CD4-positive, alpha-beta T cell (primary cell): Measurements from ENCODE around the gene GPR107. TPM values are rescaled to one million over a fixed set of nuclear protein-coding genes. Genes with fewer than 3 reads are reported as not detected.

ENCODE experiments used
- ATAC-seq: fragments of 200-7000 bp; cut with Tn5 transposase; one replicate; pipeline ENCODE4 v1.10.0; 2022; ENCODE audit warnings: mild to moderate bottlenecking; ENCODE audit not compliant: poor library complexity
- CTCF ChIA-PET: fragments of 350-600 bp; sonication (Branson Sonifier 250); formaldehyde crosslinking; loops from one replicate; lab custom pipeline; 2021; ENCODE audit warnings: antibody characterized with exemption, inconsistent platforms; lab: Charles Lee
- POLR2A ChIA-PET: fragments of 350-600 bp; sonication (Branson Sonifier 250); formaldehyde crosslinking; loops from one replicate; lab custom pipeline; 2021; ENCODE audit warnings: antibody characterized with exemption, inconsistent platforms; lab: Charles Lee
- DNase-seq, 14 experiments: peaks; one replicate each; pipeline ENCODE4 v3.0.0-alpha.2; 2013 to 2020; ENCODE audit warnings: mixed read lengths in 2 of 14
- H3K27ac ChIP-seq, 2 donors: one replicate each; pipeline versions ENCODE4 v1.5.1 to v1.7.0; 2013; ENCODE audit warnings: low read length in 2 of 2, low read depth in 1 of 2, mild to moderate bottlenecking in 1 of 2
- H3K27me3 ChIP-seq, 2 experiments: 1 replicate in 1 of 2; 2 replicates in 1 of 2; pipeline versions ENCODE4 v1.6.1 to v1.7.0; 2013; ENCODE audit warnings: low read length in 2 of 2, control low read depth in 1 of 2, mild to moderate bottlenecking in 1 of 2, moderate library complexity in 1 of 2; ENCODE audit not compliant: insufficient read depth in 2 of 2, control insufficient read depth in 1 of 2
- H3K36me3 ChIP-seq: one replicate; pipeline ENCODE4 v1.6.1; 2013; ENCODE audit warnings: low read length, control low read depth; ENCODE audit not compliant: insufficient read depth
- H3K4me1 ChIP-seq: one replicate; pipeline ENCODE4 v1.6.1; 2013; ENCODE audit warnings: low read length, control low read depth; ENCODE audit not compliant: insufficient read depth
- H3K4me3 ChIP-seq: one replicate; pipeline ENCODE4 v1.5.1; 2013; ENCODE audit warnings: mild to moderate bottlenecking, low read length, moderate library complexity
- H3K9me3 ChIP-seq, 2 experiments: 1 replicate in 1 of 2; 2 replicates in 1 of 2; pipeline versions ENCODE4 v1.6.1 to v1.7.0; 2013; ENCODE audit warnings: low read length in 2 of 2, mild to moderate bottlenecking in 2 of 2, control low read depth in 1 of 2, moderate library complexity in 1 of 2; ENCODE audit not compliant: control insufficient read depth in 1 of 2, insufficient read depth in 1 of 2
- H3K27ac Mint-ChIP-seq: one replicate; pipeline ENCODE4 v1.8.0; 2020; ENCODE audit warnings: mixed read lengths
- H3K27me3 Mint-ChIP-seq: one replicate; pipeline ENCODE4 v1.8.0; 2021; ENCODE audit warnings: mixed read lengths
- H3K36me3 Mint-ChIP-seq: one replicate; pipeline ENCODE4 v1.8.0; 2021; ENCODE audit warnings: low read depth, mixed read lengths
- H3K4me1 Mint-ChIP-seq: one replicate; pipeline ENCODE4 v1.8.0; 2021; ENCODE audit warnings: low read depth, mixed read lengths
- H3K4me3 Mint-ChIP-seq: one replicate; pipeline ENCODE4 v1.8.0; 2020; ENCODE audit warnings: mild to moderate bottlenecking, mixed read lengths
- H3K9me3 Mint-ChIP-seq: one replicate; pipeline ENCODE4 v1.8.0; 2020; ENCODE audit warnings: mixed read lengths
- intact Hi-C, 2 experiments: fragments of 100-400 bp; cut with DNase I in 1 of 2; cut with micrococcal nuclease in 1 of 2; formaldehyde crosslinking; loops; one replicate each; pipeline versions ENCODE4 v1.15.1 to v1.9.0; 2023 to 2025; cut with DNase I, micrococcal nuclease
- total RNA-seq, 174 experiments: library from RNA in 2 of 174; stranded (reverse) in 2 of 174; gene quantifications; one replicate each; pipeline ENCODE4 v1.2.3 and lab custom pipeline; 2021 to 2026
- TF ChIP-seq, protein P1 (sequence below): fragments of 200-600 bp; IDR thresholded peaks from one replicate; pipeline ENCODE4 v1.8.0; 2022; ENCODE audit warnings: antibody characterized with exemption, mild to moderate bottlenecking

GPR107 gene
- total RNA-seq, 2 experiments from 2014 or later = 18.9 to 19.2 TPM

DNA sequence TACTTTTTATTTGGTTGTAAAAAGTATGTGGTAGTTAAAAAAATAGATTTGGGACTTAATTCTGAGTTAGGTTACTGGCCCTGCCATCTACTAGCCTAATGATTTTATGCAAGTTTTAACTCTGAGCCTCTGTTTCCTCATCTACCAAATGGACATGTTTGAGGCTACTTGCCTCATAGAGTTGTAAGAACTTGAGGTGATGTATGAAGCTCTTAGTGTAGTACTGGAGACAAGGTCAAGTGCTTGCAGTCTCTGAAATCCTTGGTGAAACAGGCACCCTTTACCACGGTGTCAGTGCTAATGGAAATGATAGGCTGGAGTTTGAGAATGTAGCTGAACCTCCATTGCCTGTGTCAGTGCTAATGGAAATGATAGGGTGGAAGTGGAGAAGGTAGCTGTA is 15.3 kb downstream of the GPR107 start:
- CTCF ChIA-PET = interaction anchor here (1.5 kb wide), 1 partner anchor 38 kb away, joined by 3 read pairs; no protein-coding TSS in a partner anchor

DNA sequence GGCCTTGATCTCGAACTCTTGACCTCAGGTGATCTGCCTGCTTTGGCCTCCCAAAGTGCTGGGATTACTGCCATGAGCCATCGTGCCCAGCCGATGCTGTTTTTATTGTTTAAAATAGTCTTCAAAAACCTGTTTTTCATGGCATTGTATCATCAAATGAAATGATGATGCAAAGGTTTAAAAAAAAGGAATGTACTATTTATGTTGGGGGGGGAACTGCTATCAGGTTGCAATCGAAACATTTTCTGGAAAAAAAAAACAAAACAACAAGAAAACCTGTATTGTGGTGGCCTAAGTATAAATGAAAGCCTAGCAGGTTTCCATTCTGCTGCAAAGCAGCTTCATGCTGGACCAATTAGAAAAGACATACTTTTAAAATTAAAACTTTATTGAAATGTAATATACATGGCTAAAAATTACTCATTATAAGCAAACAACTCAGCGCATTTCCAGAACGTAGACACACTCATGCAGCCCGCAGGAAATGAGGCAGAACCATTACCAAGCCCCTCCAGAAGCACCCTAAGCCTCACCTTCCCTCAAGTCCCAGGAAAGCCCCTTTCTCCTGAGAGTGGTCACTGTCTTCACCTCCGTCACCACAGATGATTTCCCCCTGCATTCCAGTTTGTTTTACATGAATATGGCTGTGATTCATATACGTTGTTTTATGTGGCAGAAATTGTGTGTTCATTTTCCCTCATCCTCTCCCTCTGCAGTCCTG is 19.0 kb downstream of the GPR107 start:
- no peak overlapping the region for H3K27ac ChIP-seq
- H3K4me3 ChIP-seq = no peak overlapping the region
- peaks cover 35% of the 10 kb centered on the region for H3K4me1 Mint-ChIP-seq
- H3K27ac Mint-ChIP-seq = no peak overlapping the region
- H3K9me3 Mint-ChIP-seq = no peaks in the 10 kb centered on the region
- intact Hi-C loops = no loop called here
- H3K9me3 ChIP-seq = no peaks in the 10 kb centered on the region
- ATAC-seq = no peak
- H3K36me3 Mint-ChIP-seq = peaks cover 14% of the 10 kb centered on the region
- DNase-seq = peak in 1 of 14 experiments; percentile 26
- peaks cover 20% of the 10 kb centered on the region for H3K36me3 ChIP-seq
- POLR2A ChIA-PET = interaction anchor here (0.7 kb wide), 1 partner anchor 19 kb away, joined by 3 read pairs; the partner anchor contains the start of gene GPR107
- H3K4me3 Mint-ChIP-seq = no peak overlapping the region
- TF ChIP-seq, protein P1, sequence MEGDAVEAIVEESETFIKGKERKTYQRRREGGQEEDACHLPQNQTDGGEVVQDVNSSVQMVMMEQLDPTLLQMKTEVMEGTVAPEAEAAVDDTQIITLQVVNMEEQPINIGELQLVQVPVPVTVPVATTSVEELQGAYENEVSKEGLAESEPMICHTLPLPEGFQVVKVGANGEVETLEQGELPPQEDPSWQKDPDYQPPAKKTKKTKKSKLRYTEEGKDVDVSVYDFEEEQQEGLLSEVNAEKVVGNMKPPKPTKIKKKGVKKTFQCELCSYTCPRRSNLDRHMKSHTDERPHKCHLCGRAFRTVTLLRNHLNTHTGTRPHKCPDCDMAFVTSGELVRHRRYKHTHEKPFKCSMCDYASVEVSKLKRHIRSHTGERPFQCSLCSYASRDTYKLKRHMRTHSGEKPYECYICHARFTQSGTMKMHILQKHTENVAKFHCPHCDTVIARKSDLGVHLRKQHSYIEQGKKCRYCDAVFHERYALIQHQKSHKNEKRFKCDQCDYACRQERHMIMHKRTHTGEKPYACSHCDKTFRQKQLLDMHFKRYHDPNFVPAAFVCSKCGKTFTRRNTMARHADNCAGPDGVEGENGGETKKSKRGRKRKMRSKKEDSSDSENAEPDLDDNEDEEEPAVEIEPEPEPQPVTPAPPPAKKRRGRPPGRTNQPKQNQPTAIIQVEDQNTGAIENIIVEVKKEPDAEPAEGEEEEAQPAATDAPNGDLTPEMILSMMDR = no peak
- H3K27me3 Mint-ChIP-seq = no peaks in the 10 kb centered on the region
- CTCF ChIA-PET = no interaction called here
- H3K4me1 ChIP-seq = peaks cover 11% of the 10 kb centered on the region
- no peaks in the 10 kb centered on the region for H3K27me3 ChIP-seq

More for the DNA sequence above, 15.3 kb downstream of the GPR107 start:
- no peak overlapping the region for H3K4me3 ChIP-seq
- no peak overlapping the region for H3K27ac ChIP-seq
- DNase-seq = no peak
- Mint-ChIP-seq H3K4me3 (no peak overlapping the region), H3K27ac (peak overlapping the region; percentile 58), H3K27me3 (no peaks in the 10 kb centered on the region), H3K4me1 (peaks cover 37% of the 10 kb centered on the region), H3K36me3 (peaks cover 7% of the 10 kb centered on the region), H3K9me3 (no peaks in the 10 kb centered on the region)
- H3K36me3 ChIP-seq = peaks cover 6% of the 10 kb centered on the region
- no peaks in the 10 kb centered on the region for H3K27me3 ChIP-seq
- H3K4me1 ChIP-seq = peaks cover 12% of the 10 kb centered on the region
- H3K9me3 ChIP-seq = no peaks in the 10 kb centered on the region
- intact Hi-C loops = no loop called here
- POLR2A ChIA-PET = interaction anchor here (0.6 kb wide), 1 partner anchor 175 kb away, joined by 3 read pairs; no protein-coding TSS in a partner anchor
- ATAC-seq = no peak
- TF ChIP-seq, protein P1 = no peak

DNA sequence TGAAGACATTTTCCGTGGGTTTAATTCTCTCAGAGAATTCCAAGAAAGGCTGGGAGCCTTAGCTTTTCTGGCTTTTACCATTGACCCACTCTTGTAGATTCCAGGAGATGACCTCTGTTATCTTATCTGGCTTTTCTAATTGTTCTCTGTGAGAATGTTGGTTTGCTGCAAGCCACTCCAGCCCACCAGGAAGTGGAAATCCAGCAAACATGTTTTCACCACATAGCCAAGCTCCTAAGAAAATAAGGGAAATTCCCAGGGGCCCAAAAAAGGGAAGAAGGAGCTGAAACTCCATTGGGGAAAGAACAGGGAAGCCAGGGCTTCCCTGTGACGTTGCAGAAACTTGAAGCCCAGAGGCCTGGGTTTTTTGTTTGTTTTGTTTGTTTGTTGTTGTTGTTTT is 19.7 kb downstream of the GPR107 start:
- H3K4me1 ChIP-seq = peaks cover 8% of the 10 kb centered on the region
- TF ChIP-seq, protein P1 = no peak
- Mint-ChIP-seq H3K4me1 (peaks cover 35% of the 10 kb centered on the region), H3K36me3 (peaks cover 19% of the 10 kb centered on the region), H3K4me3 (no peak overlapping the region), H3K27ac (no peak overlapping the region), H3K9me3 (no peaks in the 10 kb centered on the region), H3K27me3 (no peaks in the 10 kb centered on the region)
- no peaks in the 10 kb centered on the region for H3K9me3 ChIP-seq
- ChIA-PET POLR2A (interaction anchor here (0.7 kb wide), 1 partner anchor 20 kb away, joined by 3 read pairs; the partner anchor contains the start of gene GPR107), CTCF (no interaction called here)
- no peak overlapping the region for H3K4me3 ChIP-seq
- ATAC-seq (no peak), DNase-seq (peak in 2 of 14 experiments; percentile 42 to 53)
- no peak overlapping the region for H3K27ac ChIP-seq
- peaks cover 26% of the 10 kb centered on the region for H3K36me3 ChIP-seq
- intact Hi-C loops = no loop called here
- H3K27me3 ChIP-seq = no peaks in the 10 kb centered on the region
